Prostate gland (tissue), 2 donors: ENCODE results near the gene KIF21B.

Source experiments
- CTCF ChIP-seq, 4 experiments: fragments of 200-600 bp in 2 of 4; fragments of 450-650 bp in 2 of 4; sonication (generic) in 2 of 4; IDR thresholded peaks; 1 replicate in 3 of 4; 2 replicates in 1 of 4; pipeline ENCODE4 v1.5.1; 2016 to 2019; ENCODE audit warnings: antibody characterized with exemption in 4 of 4, mild to moderate bottlenecking in 2 of 4, moderate library complexity in 2 of 4
- POLR2A ChIP-seq: fragments of 450-650 bp; IDR thresholded peaks from one replicate; pipeline ENCODE4 v1.6.1; 2016; ENCODE audit warnings: antibody characterized with exemption, mild to moderate bottlenecking
- POLR2AphosphoS5 ChIP-seq: sonication (generic); formaldehyde crosslinking; IDR thresholded peaks from one replicate; pipeline ENCODE4 v1.6.1; 2017; ENCODE audit warnings: antibody characterized with exemption

GRCh38 chr1:201025571-201026002, 2.1 kb upstream of the KIF21B start:
- no peak for TF ChIP-seq CTCF (IDR thresholded peaks at IDR 0.05)
- TF ChIP-seq POLR2AphosphoS5, result no peak
- no peak for TF ChIP-seq POLR2A
